Left colon (tissue), 2 donors: ENCODE data around the gene MRPL42. TPM values are rescaled to one million over a fixed set of nuclear protein-coding genes. Genes with fewer than 3 reads are reported as not detected.

Experiments used
- total RNA-seq, 2 donors: library from RNA; stranded (reverse); fragmentation: NEBNext Ultra II Directional; extraction: Animal tissue kit (Norgen Biotek cat#: 25700); gene quantifications; one replicate each; pipeline ENCODE4 v1.2.1, GENCODE V29; 2021
- donor health status: DM: no; HTN: no; CAD: no.
- donor health status: DM: yes; HTN: yes; CAD: no.

MRPL42 gene
- total RNA-seq, 2 donors from 2014 or later: 58.2 to 65.1 TPM

Other genes with a start within 250 kb of the MRPL42 start
- gene NUDT4, start 89.6 kb upstream of the MRPL42 start, total RNA-seq: 100 to 1,000 TPM; 103 to 124 TPM
- 10 to 100 TPM; 73.1 to 83.5 TPM for gene UBE2N, start 25.6 kb upstream of the MRPL42 start, total RNA-seq
- 10 to 100 TPM; 19.5 to 27.9 TPM for gene SOCS2, start 105.2 kb downstream of the MRPL42 start, total RNA-seq
- 10 to 100 TPM; 22.1 to 27.6 TPM for gene CRADD, start 209.9 kb downstream of the MRPL42 start, total RNA-seq